Measurements from ENCODE around the gene ACR.

Gene ACR

DNA sequence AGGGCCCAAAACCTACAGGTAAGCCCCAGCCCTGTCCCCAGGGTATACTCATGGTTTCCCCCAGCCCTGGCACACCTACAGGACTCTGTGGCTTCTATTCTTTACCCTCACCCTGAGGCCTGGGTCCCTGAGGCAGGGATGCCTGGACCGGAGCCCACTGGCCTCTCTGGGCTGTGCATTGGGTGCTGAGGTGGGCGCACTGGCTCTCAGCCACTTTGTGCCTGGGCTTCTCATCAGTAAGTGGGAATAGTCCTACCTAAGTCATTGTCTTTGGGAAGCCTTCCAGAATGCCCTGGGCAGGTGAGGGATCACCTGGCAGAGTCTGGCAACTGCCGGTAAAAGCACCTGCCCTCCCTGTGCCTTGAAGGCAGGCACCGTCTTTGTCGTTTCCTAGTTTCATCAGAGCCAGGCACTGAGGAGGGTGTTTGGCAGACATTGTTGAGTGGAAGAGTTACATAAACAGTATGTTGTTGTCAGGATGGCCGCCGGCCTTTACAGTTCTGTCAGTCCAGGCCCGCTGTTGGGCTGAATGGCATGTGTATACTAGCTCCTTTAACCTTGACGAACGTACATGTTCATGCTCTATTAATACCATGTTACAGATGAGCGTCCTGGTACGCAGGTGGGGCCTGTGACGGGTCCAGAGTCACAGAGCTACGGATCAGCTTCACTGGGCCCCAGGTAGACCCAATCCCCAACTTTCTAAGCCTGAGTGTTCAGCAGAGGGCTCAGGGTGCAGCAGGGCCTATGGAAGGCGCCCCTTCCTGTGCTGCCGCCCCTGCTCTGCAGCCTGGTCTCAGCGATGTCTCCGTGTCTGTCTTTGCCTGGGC, 42.4 kb upstream of the ACR start:
- no peak for DNase-seq (ENCODE audit: low read depth)
- no peak overlapping the region for H3K4me3 ChIP-seq (ENCODE audit: control insufficient read depth, low read depth, low read length)
- TF ChIP-seq, protein P1, sequence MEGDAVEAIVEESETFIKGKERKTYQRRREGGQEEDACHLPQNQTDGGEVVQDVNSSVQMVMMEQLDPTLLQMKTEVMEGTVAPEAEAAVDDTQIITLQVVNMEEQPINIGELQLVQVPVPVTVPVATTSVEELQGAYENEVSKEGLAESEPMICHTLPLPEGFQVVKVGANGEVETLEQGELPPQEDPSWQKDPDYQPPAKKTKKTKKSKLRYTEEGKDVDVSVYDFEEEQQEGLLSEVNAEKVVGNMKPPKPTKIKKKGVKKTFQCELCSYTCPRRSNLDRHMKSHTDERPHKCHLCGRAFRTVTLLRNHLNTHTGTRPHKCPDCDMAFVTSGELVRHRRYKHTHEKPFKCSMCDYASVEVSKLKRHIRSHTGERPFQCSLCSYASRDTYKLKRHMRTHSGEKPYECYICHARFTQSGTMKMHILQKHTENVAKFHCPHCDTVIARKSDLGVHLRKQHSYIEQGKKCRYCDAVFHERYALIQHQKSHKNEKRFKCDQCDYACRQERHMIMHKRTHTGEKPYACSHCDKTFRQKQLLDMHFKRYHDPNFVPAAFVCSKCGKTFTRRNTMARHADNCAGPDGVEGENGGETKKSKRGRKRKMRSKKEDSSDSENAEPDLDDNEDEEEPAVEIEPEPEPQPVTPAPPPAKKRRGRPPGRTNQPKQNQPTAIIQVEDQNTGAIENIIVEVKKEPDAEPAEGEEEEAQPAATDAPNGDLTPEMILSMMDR (conservative IDR thresholded peaks at IDR 0.05; ENCODE audit: control insufficient read depth, insufficient read depth, low read depth, low read length): no peak

GRCh38 chr22:50696251-50696798, 41.7 kb upstream of the ACR start:
- DNase-seq (ENCODE audit: low read depth): no peak
- H3K4me3 ChIP-seq (ENCODE audit: control insufficient read depth, low read depth, low read length): no peak overlapping the region
- TF ChIP-seq, protein P1 (conservative IDR thresholded peaks at IDR 0.05; ENCODE audit: control insufficient read depth, insufficient read depth, low read depth, low read length): no peak

DNA sequence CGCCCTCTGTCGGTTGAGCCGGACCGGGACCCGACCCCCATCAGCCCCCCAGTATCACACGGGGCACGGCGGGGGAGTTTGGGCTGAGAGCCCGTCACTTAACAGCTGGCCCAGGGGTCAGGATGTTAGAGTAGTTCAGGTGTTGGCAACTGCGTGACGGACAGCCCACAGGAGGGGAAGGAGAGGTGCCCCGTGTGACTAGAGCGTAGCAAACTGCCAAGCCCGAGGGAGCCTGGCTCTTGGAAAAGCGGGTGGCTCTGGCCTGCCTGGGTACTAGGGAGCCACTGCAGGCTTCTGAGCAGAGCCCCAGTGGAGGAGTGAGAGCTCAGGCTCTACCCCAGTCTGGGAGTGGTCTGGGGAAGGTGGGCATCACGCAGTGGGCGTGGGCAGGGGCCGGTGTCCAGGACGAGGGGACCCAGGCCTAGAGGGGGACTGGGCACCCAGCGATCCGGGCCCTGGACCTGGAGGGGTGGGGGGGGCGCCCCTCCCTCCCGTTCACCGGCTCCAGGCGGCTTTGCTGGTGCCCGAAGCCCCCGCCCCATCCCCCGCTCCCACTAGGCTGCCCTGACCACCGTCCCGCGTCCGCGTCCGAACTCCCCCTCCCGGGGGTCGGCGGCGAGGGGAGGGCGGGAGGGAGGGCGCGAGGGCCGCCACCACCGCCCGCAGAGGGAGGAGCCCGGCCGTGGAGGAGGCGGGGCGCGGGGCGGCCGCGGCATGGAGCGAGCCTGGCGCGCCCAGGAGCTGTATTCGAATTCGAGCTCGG, 41.0 kb upstream of the ACR start:
- DNase-seq (ENCODE audit: low read depth): no peak
- TF ChIP-seq, protein P1 (conservative IDR thresholded peaks at IDR 0.05; ENCODE audit: control insufficient read depth, insufficient read depth, low read depth, low read length): peak; percentile 49
- H3K4me3 ChIP-seq (ENCODE audit: control insufficient read depth, low read depth, low read length): peak overlapping the region; percentile 30

DNA sequence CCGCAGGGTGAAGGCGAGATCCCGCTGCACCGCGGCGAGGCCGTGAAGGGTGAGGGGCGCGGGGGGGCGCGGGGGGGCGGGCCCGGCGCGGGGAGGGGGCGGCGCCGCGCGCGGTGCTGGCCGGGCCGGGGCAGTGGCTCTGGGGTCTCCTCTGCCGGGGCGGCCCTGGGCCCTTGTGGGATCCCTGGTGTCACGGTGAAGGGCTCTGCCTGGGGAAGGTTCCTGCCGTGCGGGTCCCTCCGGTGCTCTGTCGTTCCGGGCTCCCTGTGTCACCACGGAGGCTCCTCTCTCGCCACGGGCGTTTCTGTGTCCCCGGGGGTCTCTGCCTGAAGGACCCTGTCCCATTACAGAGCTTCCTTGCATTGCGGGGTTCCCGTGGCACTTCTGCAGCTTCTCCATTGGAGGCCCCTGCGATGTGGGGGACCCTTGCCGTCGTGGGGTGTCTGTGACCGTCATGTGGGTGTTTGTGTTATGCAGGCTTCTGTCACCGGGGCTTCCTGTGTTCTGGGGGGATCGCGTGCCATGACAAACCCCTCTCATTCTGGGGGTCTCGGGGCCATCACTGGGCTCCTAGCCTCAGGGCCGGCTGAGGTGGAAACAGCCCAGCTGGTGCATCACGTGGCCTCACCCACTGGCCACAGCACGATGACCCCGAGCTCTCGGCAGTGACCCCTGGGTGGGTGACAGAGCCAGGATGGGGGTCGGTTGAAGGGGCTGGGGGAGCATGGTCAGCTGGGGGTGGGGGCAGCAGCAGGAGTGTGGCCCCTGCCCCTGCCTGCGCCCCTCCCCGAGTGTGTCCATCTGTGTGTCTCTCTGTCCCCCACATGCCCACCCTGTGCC, 40.1 kb upstream of the ACR start:
- no peak for DNase-seq (ENCODE audit: low read depth)
- TF ChIP-seq, protein P1 (conservative IDR thresholded peaks at IDR 0.05; ENCODE audit: control insufficient read depth, insufficient read depth, low read depth, low read length): no peak
- H3K4me3 ChIP-seq (ENCODE audit: control insufficient read depth, low read depth, low read length): peak overlapping the region; percentile 43

DNA sequence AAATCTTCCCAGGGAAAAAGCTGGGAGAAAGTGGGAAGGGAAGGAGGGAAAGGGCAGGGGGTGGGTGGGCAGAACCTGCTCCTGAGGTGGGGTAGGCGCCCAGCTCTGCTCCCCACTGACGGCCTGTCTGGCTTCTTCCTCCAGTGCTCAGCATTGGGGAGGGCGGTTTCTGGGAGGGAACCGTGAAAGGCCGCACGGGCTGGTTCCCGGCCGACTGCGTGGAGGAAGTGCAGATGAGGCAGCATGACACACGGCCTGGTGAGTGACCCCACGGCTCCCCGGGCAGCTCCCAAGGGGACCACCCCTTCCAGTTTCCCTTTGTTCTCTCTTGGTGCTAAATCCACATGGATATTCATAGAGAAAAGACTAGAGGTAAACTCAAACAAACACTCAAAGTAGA, 39.5 kb upstream of the ACR start:
- TF ChIP-seq, protein P1 (conservative IDR thresholded peaks at IDR 0.05; ENCODE audit: control insufficient read depth, insufficient read depth, low read depth, low read length): no peak
- no peak overlapping the region for H3K4me3 ChIP-seq (ENCODE audit: control insufficient read depth, low read depth, low read length)
- DNase-seq (ENCODE audit: low read depth): no peak

Measured in fibroblast of mammary gland (primary cell).